Caco-2 (cell line): ENCODE results near the gene FBXO33. TPM values are rescaled to one million over a fixed set of nuclear protein-coding genes. Genes with fewer than 3 reads are reported as not detected.

Experiments used
- BruUV-seq: library from RNA; stranded (reverse); fragments of 400-500 nt; replicated peaks from 2 replicates; lab custom pipeline; 2021; lab: Mats Ljungman, UMichigan
- CTCF ChIA-PET: fragments of 300-600 bp; sonication (Branson Sonifier 250); formaldehyde crosslinking; loops from one replicate; lab custom pipeline; 2022; ENCODE audit warnings: antibody characterized with exemption; lab: Charles Lee
- POLR2A ChIA-PET: fragments of 300-600 bp; sonication (Branson Sonifier 250); formaldehyde crosslinking; loops from one replicate; lab custom pipeline; 2022; ENCODE audit warnings: antibody characterized with exemption; lab: Charles Lee
- DNase-seq, 2 experiments: peaks; one replicate each; pipeline versions ENCODE4 v3.0.0 to v3.0.0-alpha.2; 2020 to 2022
- H3K27me3 ChIP-seq: replicated peaks from 2 replicates; pipeline ENCODE4 v1.6.0; 2011; ENCODE audit warnings: low read length; ENCODE audit not compliant: control insufficient read depth, insufficient read depth
- H3K36me3 ChIP-seq: 2 replicates; pipeline ENCODE4 v1.5.1; 2011; ENCODE audit warnings: low read length; ENCODE audit not compliant: control insufficient read depth, insufficient read depth
- H3K4me1 ChIP-seq: fragments of 250-450 bp; sonication (Bioruptor Pico); 2 replicates; pipeline ENCODE4 v1.5.1; 2020; ENCODE audit warnings: mild to moderate bottlenecking
- H3K4me3 ChIP-seq: 2 replicates; pipeline ENCODE4 v1.5.1; 2011; ENCODE audit warnings: low read depth, mild to moderate bottlenecking, control low read depth, low read length
- H3K9me3 ChIP-seq: fragments of 250-450 bp; sonication (Bioruptor Pico); 2 replicates; pipeline ENCODE4 v1.5.1; 2020; ENCODE audit warnings: mild to moderate bottlenecking, moderate library complexity
- H3K27ac Mint-ChIP-seq: one replicate; pipeline ENCODE4 v1.8.0; 2022; ENCODE audit warnings: mixed read lengths; ENCODE audit not compliant: unreplicated experiment
- H3K27me3 Mint-ChIP-seq: one replicate; pipeline ENCODE4 v1.8.0; 2022; ENCODE audit warnings: mixed read lengths; ENCODE audit not compliant: insufficient read depth, unreplicated experiment
- H3K36me3 Mint-ChIP-seq: one replicate; pipeline ENCODE4 v1.8.0; 2022; ENCODE audit warnings: mild to moderate bottlenecking, mixed read lengths; ENCODE audit not compliant: insufficient read depth, unreplicated experiment
- H3K4me1 Mint-ChIP-seq: one replicate; pipeline ENCODE4 v1.8.0; 2022; ENCODE audit warnings: low read depth, mixed read lengths; ENCODE audit not compliant: unreplicated experiment
- H3K4me3 Mint-ChIP-seq: one replicate; pipeline ENCODE4 v1.8.0; 2022; ENCODE audit warnings: mild to moderate bottlenecking, moderate library complexity, mixed read lengths; ENCODE audit not compliant: unreplicated experiment
- H3K9me3 Mint-ChIP-seq: one replicate; pipeline ENCODE4 v1.8.0; 2022; ENCODE audit warnings: mixed read lengths; ENCODE audit not compliant: unreplicated experiment
- CTCF ChIP-seq, 2 experiments: fragments of 200-600 bp in 1 of 2; IDR thresholded peaks; 1 replicate in 1 of 2; 2 replicates in 1 of 2; pipeline versions ENCODE4 v1.5.1 to v1.8.0; 2011 to 2022; ENCODE audit warnings: antibody characterized with exemption in 1 of 2, control low read depth in 1 of 2, inconsistent platforms in 1 of 2, low read depth in 1 of 2, low read length in 1 of 2, mild to moderate bottlenecking in 1 of 2, moderate library complexity in 1 of 2; ENCODE audit not compliant: insufficient read depth in 1 of 2, severe bottlenecking in 1 of 2, unreplicated experiment in 1 of 2
- intact Hi-C: fragments of 100-400 bp; cut with micrococcal nuclease; formaldehyde crosslinking; loops from one replicate; pipeline ENCODE4 v1.10.0; 2022; ENCODE audit not compliant: unreplicated experiment
- total RNA-seq: library from RNA; stranded (reverse); gene quantifications from 2 replicates; pipeline ENCODE4 v1.2.3, GENCODE V29; 2022

The FBXO33 gene
- total RNA-seq, 1 experiment from 2014 or later: 6.0 TPM

- TF ChIP-seq CTCF (IDR thresholded peaks at IDR 0.05; ENCODE audit: insufficient read depth in 1 of 2, low read depth in 1 of 2, low read length in 1 of 2, severe bottlenecking in 1 of 2, unreplicated experiment in 1 of 2): no peak
- Mint-ChIP-seq H3K36me3 (no peaks in the 10 kb centered on the region), H3K4me3 (no peak overlapping the region), H3K27me3 (no peaks in the 10 kb centered on the region), H3K4me1 (no peaks in the 10 kb centered on the region), H3K9me3 (no peaks in the 10 kb centered on the region), H3K27ac (no peak overlapping the region)
- Histone ChIP-seq H3K36me3 (no peaks in the 10 kb centered on the region), H3K9me3 (peaks cover 19% of the 10 kb centered on the region), H3K4me1 (no peaks in the 10 kb centered on the region), H3K4me3 (no peak overlapping the region), H3K27me3 (no peaks in the 10 kb centered on the region)
- BruUV-seq: no TSS peak
- ChIA-PET CTCF (no interaction called here), POLR2A (no interaction called here)
- intact Hi-C loops: no loop called here
- no peak for DNase-seq
Measured at GRCh38 chr14:39440975-39441374, 8.7 kb upstream of the FBXO33 start.

- POLR2A ChIA-PET: no interaction called here
- H3K4me1 Mint-ChIP-seq: peaks cover 17% of the 10 kb centered on the region
- TF ChIP-seq CTCF (IDR thresholded peaks at IDR 0.05; ENCODE audit: insufficient read depth in 1 of 2, low read depth in 1 of 2, low read length in 1 of 2, severe bottlenecking in 1 of 2, unreplicated experiment in 1 of 2): no peak
Measured at GRCh38 chr14:39435241-39435640, 3.0 kb upstream of the FBXO33 start.

GRCh38 chr14:39434401-39434800, 2.2 kb upstream of the FBXO33 start:
- Histone ChIP-seq H3K4me3 (no peak overlapping the region), H3K4me1 (peaks cover 12% of the 10 kb centered on the region), H3K36me3 (no peaks in the 10 kb centered on the region), H3K9me3 (no peaks in the 10 kb centered on the region), H3K27me3 (no peaks in the 10 kb centered on the region)
- no peak for TF ChIP-seq CTCF (IDR thresholded peaks at IDR 0.05; ENCODE audit: insufficient read depth in 1 of 2, low read depth in 1 of 2, low read length in 1 of 2, severe bottlenecking in 1 of 2, unreplicated experiment in 1 of 2)
- Mint-ChIP-seq H3K27me3 (no peaks in the 10 kb centered on the region), H3K36me3 (peaks cover 17% of the 10 kb centered on the region), H3K9me3 (no peaks in the 10 kb centered on the region), H3K4me3 (no peak overlapping the region), H3K4me1 (peaks cover 19% of the 10 kb centered on the region), H3K27ac (no peak overlapping the region)
- intact Hi-C loops: no loop called here
- no peak for DNase-seq
- no TSS peak for BruUV-seq
- CTCF ChIA-PET: interaction anchor here (0.6 kb wide), 1 partner anchor 54 kb away, joined by 5 read pairs; no protein-coding TSS in a partner anchor
- POLR2A ChIA-PET: no interaction called here

More at GRCh38 chr14:39435241-39435640, 3.0 kb upstream of the FBXO33 start:
- Histone ChIP-seq H3K4me1 (peaks cover 12% of the 10 kb centered on the region), H3K4me3 (no peak overlapping the region), H3K27me3 (no peaks in the 10 kb centered on the region), H3K36me3 (no peaks in the 10 kb centered on the region), H3K9me3 (0 out of 2 replicates have a peak, but pooled peaks cover 3% of the 10 kb centered on the region)
- Mint-ChIP-seq H3K27me3 (no peaks in the 10 kb centered on the region), H3K9me3 (no peaks in the 10 kb centered on the region), H3K4me3 (no peak overlapping the region), H3K27ac (no peak overlapping the region), H3K36me3 (peaks cover 17% of the 10 kb centered on the region)
- DNase-seq: no peak
- no TSS peak for BruUV-seq
- intact Hi-C loops: no loop called here
- CTCF ChIA-PET: no interaction called here
